Fibroblast of the conjunctiva (primary cell): ENCODE data around the gene PRMT9.

ENCODE experiments used
- DNase-seq: peaks from one replicate; pipeline ENCODE4 v3.0.0-alpha.2; 2010; ENCODE audit warnings: low read depth

The PRMT9 gene

GRCh38 chr4:147683717-147684700 is at the start of gene PRMT9:
Gene PRMT9, minus strand, starts transcription at chr4:147684163. Its CDS starts 176 bp downstream, at chr4:147683987.
- DNase-seq = peak; percentile 71

DNA sequence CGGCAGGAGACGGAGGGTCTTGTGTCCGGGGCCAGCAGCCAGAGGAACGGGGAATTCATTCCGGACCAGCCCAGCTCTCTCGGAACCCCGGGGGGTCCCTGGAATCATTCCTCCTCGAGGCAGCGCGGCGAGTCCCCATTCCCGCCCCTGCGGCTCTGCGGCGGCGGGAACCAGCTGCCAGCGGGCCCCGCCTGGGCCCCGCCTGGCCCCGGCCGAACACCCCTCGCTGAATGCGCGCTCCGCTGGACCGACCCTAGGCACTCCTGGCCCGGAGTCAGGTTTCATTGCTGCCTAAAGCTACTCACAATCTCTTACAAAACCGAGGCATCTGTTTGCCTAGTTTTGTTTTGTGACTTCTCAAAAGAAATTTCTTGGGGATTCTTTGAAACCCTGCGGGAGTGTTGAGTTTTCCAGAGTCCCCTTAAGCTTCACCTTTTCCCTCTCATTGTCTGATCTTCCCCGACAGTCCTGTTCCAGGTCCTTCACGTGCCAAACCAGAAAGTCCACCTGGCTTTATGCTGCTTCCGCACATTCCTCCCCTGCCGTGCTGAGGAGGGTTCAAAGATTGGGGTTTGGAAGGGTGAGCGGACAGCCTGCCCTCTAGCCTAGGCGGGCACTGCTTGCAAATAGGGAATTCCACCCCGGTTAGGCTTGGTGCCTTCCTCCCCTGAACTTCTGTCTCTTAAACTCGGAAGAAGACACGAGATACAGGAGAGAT is 48.7 kb upstream of the PRMT9 start:
- DNase-seq = no peak

GRCh38 chr4:147731580-147732517 is 47.9 kb upstream of the PRMT9 start, which contains the start of gene ARHGAP10:
Gene ARHGAP10, plus strand, starts transcription at chr4:147732088. Its CDS starts 214 bp downstream, at chr4:147732302.
- no peak for DNase-seq

DNA sequence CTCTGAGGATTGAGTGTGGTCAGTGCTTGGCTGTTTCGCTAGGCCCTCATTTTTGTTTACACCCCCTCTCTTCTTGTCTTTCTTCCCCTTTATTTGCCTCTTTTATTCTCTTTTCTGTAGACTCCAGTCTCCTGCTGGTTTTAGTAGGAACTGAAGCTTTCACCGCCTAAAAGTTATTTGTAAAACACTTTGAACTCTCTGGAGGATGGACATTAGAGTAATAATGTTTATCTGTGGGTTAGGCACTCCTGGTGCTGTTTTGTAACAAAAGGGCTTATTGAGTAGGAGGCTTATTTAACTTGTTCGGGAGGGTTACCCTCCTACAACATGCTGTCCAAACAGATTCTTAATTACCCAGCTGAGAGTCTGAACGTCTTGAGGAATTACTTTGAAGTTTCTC is 46.4 kb upstream of the PRMT9 start:
- DNase-seq = no peak

DNA sequence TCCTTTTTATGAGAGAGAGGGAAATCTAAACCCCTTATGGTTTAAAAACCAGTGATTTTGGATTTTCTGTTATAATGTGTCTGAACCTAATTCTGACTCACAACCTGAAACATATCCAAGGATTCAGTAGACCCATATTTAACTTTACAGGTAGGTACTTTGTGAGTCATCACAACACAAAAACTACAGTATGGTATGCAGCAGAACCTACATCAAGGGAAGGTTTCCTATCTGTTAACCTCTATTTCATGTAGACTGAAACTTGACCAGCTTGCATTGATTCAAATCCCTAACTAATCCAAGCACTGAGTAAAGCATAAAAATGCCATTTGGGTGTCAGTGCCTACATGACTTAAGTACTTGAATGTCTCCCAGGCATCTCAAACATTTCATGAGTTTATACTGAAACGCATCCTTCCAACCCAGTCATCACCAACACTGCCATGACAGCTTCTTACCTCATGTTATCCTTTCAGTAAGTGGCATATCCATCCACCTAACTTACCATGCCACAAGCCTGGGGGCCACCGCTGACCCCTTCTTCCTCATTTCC is 43.6 kb upstream of the PRMT9 start:
- no peak for DNase-seq

DNA sequence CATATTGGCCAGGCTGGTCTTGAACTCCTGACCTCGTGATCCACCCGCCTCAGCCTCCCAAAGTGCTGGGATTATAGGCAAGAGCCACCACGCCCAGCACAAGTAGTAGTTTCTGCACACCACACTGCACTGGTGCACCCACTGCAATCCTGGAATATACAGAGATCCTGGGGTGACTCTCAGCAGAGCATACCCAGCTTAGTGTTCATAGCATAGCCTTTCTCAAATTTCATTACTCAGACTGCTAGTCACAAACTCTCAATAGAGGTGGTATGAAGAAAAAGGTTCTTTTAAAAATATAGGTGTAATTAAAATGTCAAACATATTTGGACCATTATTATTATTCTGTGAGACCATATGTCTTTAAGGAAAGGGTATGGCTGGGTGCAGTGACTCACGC is 41.7 kb upstream of the PRMT9 start:
- no peak for DNase-seq

GRCh38 chr4:147724468-147725201 is 40.7 kb upstream of the PRMT9 start:
- DNase-seq = no peak

DNA sequence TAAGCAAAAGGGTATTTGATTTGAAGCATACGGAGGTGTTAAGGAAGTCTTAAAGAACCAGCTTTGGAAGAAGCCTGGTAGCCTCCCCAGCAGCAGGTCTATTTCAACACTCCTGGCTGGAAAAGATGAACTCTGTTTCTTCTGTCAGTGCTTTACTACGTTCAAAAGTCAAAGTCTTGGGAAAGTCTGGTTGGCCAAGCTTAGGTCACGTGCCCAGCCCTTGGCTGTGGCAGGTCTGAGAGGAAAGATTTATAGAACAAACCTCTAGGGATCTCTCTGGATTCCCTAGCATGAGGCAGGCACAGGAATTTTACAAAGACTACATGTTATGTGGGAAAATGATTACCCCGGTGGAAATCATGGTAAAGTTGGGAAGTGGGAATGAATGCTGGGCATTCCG is 39.4 kb upstream of the PRMT9 start:
- DNase-seq = no peak

DNA sequence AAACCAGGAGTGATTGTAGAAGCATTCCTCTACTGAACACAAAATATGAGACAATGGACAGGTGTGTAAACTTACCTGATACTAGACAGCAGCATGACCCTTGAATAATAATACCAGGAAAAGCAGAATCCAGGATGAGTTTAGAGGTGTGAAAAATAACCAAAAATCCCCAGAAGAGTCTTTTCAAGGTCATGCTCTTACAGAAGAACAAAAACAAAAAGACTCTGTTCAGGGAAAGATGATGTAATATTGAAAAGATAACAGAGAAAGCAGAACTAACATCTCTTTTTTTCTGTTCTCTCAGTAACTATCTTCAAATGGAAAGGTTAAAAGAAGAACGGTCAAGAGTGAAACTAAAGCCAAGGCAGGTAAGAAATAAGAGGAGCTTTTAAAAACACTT is 33.9 kb upstream of the PRMT9 start:
- no peak for DNase-seq

- DNase-seq = peak; percentile 75
These were observed 30.8 kb upstream of the PRMT9 start for GRCh38 chr4:147714575-147715401.

GRCh38 chr4:147709999-147710398 is 26.0 kb upstream of the PRMT9 start:
- no peak for DNase-seq

DNA sequence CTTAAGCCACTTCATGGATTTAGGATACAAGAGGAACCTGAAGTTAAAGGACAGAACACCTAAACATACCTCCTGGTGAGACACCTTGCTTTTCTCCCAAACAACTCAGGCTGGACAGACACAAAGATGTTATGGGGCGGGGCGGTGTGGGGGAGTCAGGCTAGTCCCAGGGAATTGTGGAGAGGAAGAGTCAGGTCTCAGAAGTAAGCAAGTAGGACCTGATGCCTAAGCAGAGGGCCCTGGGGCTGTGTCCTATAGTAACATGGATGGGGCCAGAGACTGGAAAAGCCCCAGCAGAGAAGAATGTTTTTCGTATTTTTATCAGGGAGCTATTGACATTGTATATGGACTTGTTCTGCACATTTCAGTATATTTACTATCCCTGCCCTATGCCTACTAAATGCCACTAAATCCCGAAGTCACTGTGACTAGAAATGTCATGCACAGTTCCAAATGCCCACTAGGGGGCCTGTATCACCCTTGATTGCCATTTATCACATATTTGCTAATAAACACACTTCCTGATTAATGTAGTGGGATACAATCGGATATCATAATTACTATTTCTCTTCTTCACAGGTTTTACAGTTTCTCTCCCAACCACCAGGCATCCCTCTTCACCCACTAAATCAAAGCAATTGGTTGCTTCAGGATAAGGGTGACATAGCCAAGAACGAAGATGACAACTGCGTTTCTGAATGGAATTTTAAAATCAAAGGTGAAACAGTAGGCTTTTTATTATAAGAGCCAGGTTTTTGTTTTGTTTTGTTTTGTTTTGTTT is 24.1 kb upstream of the PRMT9 start:
- peak; percentile 32 for DNase-seq

DNA sequence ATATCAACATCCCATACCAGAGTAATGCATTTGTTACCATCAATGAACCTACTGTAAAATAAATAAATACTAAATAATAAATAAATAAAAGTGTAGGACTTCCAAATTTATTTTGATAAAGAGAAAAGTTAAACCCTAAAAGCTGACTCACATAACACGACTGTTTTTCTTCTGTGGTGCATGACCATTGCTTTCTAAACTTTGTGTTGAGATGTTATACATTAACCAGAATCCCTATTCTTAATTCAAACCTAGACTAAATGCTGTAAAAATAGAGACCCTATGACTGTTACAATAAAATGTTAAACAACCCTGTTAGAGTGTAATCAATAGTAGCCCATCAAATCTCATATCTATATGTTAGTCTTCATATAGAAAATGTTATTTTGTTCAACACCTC is 20.9 kb upstream of the PRMT9 start:
- no peak for DNase-seq

GRCh38 chr4:147696866-147697265 is 12.9 kb upstream of the PRMT9 start:
- no peak for DNase-seq

- no peak for DNase-seq
These were observed 9.3 kb upstream of the PRMT9 start for GRCh38 chr4:147693218-147693617.

DNA sequence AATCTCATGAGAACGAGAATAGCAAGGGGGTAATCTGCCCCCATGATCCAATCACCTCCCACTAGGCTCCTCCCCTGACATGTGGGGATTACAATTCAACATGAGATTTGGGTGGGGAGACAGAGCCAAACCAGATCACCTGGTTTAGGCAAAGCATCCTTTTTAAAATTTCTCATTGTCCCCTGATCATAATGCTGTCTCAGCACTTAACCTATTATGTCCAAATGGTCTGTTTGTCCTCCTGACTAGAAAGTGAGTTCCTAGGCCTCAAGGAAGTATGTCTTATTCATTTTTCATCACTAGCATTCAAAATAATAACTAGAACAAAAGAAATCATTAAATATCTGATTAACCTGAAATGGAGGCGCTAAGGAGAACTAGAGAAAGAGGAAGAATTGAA is 7.9 kb upstream of the PRMT9 start:
- no peak for DNase-seq

GRCh38 chr4:147689067-147689466 is 5.1 kb upstream of the PRMT9 start:
- DNase-seq = no peak

DNA sequence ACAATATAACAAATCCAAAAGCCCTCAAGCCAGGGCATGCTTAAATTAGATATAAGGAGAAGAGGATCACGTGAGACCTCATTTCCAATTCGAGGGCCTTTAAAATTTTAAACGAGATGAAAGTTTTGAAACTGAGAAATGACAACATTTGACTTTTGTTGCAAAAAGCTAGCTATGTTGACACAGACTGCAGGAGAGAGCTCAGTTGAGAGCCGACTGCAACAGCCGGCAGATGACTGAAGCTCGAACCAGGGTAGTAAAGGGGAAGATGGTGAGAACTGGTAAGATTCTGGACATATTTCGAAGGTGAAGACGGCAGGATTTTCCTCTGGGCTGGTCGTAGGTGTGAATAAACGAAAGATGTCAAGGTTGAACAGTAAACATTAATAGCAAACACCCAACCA is 773 bp downstream of the PRMT9 start:
- DNase-seq = no peak

DNA sequence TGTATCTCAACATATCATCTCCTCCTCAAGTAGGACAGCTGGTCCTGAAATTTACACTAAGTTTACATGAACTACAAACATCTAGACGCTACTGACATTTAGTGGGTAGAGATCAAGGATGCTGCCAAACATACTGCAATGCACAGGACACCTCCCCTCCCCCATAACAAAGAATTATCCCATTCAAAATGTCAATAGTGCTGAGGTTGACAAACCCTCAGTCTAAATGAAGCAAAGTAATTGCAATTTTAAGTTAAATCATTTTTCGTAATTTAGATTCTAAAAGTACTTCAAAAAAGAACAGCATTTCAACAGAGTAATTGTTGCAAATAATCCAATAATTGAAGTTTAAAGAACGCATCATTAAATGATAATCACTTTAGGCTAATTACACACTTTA is 1.2 kb downstream of the PRMT9 start:
- no peak for DNase-seq
